GM21360 (cell line): Measurements from ENCODE around the gene LPCAT1.
"Not testable (repeated sequence)": the region's sequence is repeated elsewhere in the genome, so short reads cannot be mapped to it uniquely, and the experiment has no call there.

Experiments used
- ATAC-seq: cut with Tn5 transposase; IDR thresholded peaks from one replicate; pipeline ENCODE4 v1.9.1; 2021; ENCODE audit warnings: mild to moderate bottlenecking, moderate library complexity; ENCODE audit not compliant: unreplicated experiment

Gene LPCAT1

GRCh38 chr5:1431021-1431811, 92.5 kb downstream of the LPCAT1 start:
- no peak for ATAC-seq

GRCh38 chr5:1430121-1430795, 93.5 kb downstream of the LPCAT1 start:
- no peak for ATAC-seq

- ATAC-seq = no peak
These were observed 94.3 kb downstream of the LPCAT1 start for GRCh38 chr5:1429496-1429895.

- no peak for ATAC-seq
These were observed 94.7 kb downstream of the LPCAT1 start for GRCh38 chr5:1429066-1429465.

GRCh38 chr5:1428107-1428506, 95.7 kb downstream of the LPCAT1 start:
- no peak for ATAC-seq

GRCh38 chr5:1424716-1425115, 99.0 kb downstream of the LPCAT1 start:
- ATAC-seq = no peak

GRCh38 chr5:1423901-1424603, 99.7 kb downstream of the LPCAT1 start:
- no peak for ATAC-seq

- ATAC-seq = not testable (repeated sequence)
These were observed 101.2 kb downstream of the LPCAT1 start for GRCh38 chr5:1422522-1422921.

GRCh38 chr5:1421521-1422341, 102.0 kb downstream of the LPCAT1 start:
- no peak for ATAC-seq

GRCh38 chr5:1420211-1421195, 103.3 kb downstream of the LPCAT1 start:
- ATAC-seq = no peak

GRCh38 chr5:1419476-1420210, 104.1 kb downstream of the LPCAT1 start:
- ATAC-seq = no peak

- ATAC-seq = no peak
These were observed 104.9 kb downstream of the LPCAT1 start for GRCh38 chr5:1418921-1419280.

- no peak for ATAC-seq
These were observed 105.4 kb downstream of the LPCAT1 start for GRCh38 chr5:1418238-1418920.

- ATAC-seq = no peak
These were observed 106.1 kb downstream of the LPCAT1 start for GRCh38 chr5:1417586-1418225.

- no peak for ATAC-seq
These were observed 106.8 kb downstream of the LPCAT1 start for GRCh38 chr5:1416856-1417469.

- ATAC-seq = no peak
These were observed 108.0 kb downstream of the LPCAT1 start for GRCh38 chr5:1415626-1416360.

GRCh38 chr5:1415059-1415425, 108.7 kb downstream of the LPCAT1 start:
- ATAC-seq = no peak
